ENCODE measurements around the gene SLC25A10. TPM values are rescaled to one million over a fixed set of nuclear protein-coding genes. Genes with fewer than 3 reads are reported as not detected.
"Not testable (repeated sequence)": the region's sequence is repeated elsewhere in the genome, so short reads cannot be mapped to it uniquely, and the experiment has no call there.

SLC25A10 gene
- total RNA-seq, 1 experiment from 2014 or later, result 117 TPM

DNA sequence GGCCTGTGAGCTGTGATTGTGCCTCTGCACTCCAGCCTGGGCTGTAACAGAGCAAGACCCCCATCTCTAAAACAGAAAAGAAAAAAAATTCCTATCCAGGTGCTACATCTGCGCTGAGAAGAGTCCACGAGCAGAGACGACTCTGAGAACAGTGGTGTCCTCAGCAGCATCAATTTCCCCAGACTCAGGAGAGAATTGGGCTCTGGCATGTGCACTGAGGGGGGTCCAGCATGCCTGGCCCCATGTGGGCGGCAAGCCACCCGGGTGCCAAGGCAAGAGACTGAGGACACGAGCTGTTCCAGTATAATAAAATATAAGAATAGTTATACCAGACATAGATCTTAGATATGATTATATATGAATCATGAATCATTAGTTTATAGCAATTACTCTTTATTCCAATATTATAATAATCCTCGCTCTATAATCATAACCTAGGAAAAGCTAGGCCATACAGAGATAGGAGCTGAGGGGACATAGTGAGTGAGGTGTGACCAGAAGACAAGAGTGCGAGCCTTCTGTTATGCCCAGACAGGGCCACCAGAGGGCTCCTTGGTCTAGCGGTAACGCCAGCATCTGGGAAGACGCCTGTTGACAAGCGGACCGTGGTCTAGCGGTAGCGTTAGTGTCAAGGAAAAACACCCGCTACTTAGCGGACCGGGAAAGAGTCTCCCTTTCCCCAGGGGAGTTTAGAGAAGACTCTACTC, 36.4 kb upstream of the SLC25A10 start:
- intact Hi-C loops (cut with micrococcal nuclease); ATAC-seq; H3K4me3 ChIP-seq (ENCODE audit: low read length); H3K79me2 ChIP-seq (ENCODE audit: low read length); H3K4me1 ChIP-seq (ENCODE audit: insufficient read depth, low read length); H4K20me1 ChIP-seq (ENCODE audit: low read length); H3K9me2 ChIP-seq (replicated peaks; ENCODE audit: low read length); BruUV-seq (replicated peaks); H3K27ac ChIP-seq (ENCODE audit: low read length); H3K9me3 ChIP-seq (ENCODE audit: low read length); H2AFZ ChIP-seq (ENCODE audit: low read length); H3K27me3 ChIP-seq (ENCODE audit: low read length); H3K4me2 ChIP-seq (ENCODE audit: low read length); H3K9ac ChIP-seq (ENCODE audit: low read length); H3F3A ChIP-seq (ENCODE audit: low read length, unreplicated experiment); POLR2A ChIA-PET (ENCODE audit: unreplicated experiment): not testable (repeated sequence)
- H3K36me3 ChIP-seq (ENCODE audit: low read depth, low read length), result peaks cover 24% of the 10 kb centered on the region; the same call in 1 of the 2 replicates
- TF ChIP-seq, protein P1, sequence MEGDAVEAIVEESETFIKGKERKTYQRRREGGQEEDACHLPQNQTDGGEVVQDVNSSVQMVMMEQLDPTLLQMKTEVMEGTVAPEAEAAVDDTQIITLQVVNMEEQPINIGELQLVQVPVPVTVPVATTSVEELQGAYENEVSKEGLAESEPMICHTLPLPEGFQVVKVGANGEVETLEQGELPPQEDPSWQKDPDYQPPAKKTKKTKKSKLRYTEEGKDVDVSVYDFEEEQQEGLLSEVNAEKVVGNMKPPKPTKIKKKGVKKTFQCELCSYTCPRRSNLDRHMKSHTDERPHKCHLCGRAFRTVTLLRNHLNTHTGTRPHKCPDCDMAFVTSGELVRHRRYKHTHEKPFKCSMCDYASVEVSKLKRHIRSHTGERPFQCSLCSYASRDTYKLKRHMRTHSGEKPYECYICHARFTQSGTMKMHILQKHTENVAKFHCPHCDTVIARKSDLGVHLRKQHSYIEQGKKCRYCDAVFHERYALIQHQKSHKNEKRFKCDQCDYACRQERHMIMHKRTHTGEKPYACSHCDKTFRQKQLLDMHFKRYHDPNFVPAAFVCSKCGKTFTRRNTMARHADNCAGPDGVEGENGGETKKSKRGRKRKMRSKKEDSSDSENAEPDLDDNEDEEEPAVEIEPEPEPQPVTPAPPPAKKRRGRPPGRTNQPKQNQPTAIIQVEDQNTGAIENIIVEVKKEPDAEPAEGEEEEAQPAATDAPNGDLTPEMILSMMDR (conservative IDR thresholded peaks at IDR 0.05; ENCODE audit: low read depth, low read length), result peak; percentile 44; the same call in 1 of the 2 replicates
- DNase-seq, result peak; percentile 43
- CTCF ChIA-PET, result interaction anchor here (0.5 kb wide), 1 partner anchor 183 kb away, joined by 4 read pairs; no protein-coding TSS in a partner anchor

DNA sequence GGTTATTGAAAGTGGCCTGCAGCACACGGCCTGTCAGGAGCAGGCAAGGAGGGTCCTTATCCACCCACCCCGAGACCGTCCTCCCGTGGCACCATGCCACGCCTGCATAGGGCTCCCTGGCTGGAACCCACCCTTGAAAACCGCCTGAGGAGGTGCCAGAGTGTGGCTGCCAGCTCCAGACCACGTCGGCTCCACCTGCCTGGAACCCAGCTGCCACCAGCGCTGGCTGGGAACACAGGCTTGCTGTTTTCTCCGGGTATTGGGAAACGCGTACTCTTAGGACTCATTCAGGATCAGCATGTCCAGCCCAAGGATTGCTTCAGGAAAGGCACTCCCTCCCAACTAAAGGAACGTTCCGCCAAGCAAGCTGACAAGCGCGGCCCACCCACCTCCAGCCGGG, 35.2 kb upstream of the SLC25A10 start:
- intact Hi-C loops (cut with micrococcal nuclease), result no loop called here
- Histone ChIP-seq H3K9me3 (ENCODE audit: low read length) (no peaks in the 10 kb centered on the region), H4K20me1 (ENCODE audit: low read length) (no peaks in the 10 kb centered on the region), H3K36me3 (ENCODE audit: low read depth, low read length) (peaks cover 18% of the 10 kb centered on the region; the same call in 1 of the 2 replicates), H3K4me3 (ENCODE audit: low read length) (no peak overlapping the region), H2AFZ (ENCODE audit: low read length) (no peak overlapping the region), H3K4me1 (ENCODE audit: insufficient read depth, low read length) (no peaks in the 10 kb centered on the region), H3K4me2 (ENCODE audit: low read length) (no peak overlapping the region), H3K27ac (ENCODE audit: low read length) (no peak overlapping the region), H3K9ac (ENCODE audit: low read length) (no peak overlapping the region), H3K79me2 (ENCODE audit: low read length) (peaks cover 12% of the 10 kb centered on the region), H3F3A (ENCODE audit: low read length, unreplicated experiment) (no peaks in the 10 kb centered on the region), H3K9me2 (replicated peaks; ENCODE audit: low read length) (no peaks in the 10 kb centered on the region), H3K27me3 (ENCODE audit: low read length) (no peaks in the 10 kb centered on the region)
- ChIA-PET POLR2A (ENCODE audit: unreplicated experiment) (no interaction called here), CTCF (no interaction called here)
- DNase-seq, result no peak
- BruUV-seq (replicated peaks), result no TSS peak
- no peak for TF ChIP-seq EZH2 (IDR thresholded peaks at IDR 0.05; ENCODE audit: low read length, unreplicated experiment)
- TF ChIP-seq, protein P1 (conservative IDR thresholded peaks at IDR 0.05; ENCODE audit: low read depth, low read length), result no peak
- TF ChIP-seq EZH2phosphoT487 (IDR thresholded peaks at IDR 0.05; ENCODE audit: borderline replicate concordance, low read length), result no peak
- no peak for ATAC-seq

DNA sequence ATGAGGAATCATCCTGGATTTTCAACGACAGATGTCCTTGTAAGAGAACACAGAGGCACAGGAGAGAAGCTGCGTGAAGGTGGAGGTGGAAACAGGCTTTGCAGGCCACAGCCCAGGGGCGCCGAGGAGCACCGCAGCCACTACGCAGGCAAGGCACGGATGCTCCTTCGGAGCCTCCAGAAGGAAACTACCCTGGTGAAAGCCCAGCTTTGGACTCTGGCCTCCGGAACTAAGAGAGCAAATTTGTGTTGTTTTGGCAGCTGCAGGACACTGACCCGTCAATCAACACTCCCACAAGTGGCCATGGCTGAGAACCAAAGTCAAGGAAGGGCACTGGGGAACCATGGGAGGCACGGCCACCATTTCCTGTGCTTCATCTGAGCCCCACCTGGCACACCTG, 31.9 kb upstream of the SLC25A10 start:
- Histone ChIP-seq H3K36me3 (ENCODE audit: low read depth, low read length) (0 out of 2 replicates have a peak, but pooled peaks cover 4% of the 10 kb centered on the region), H3K9ac (ENCODE audit: low read length) (no peak overlapping the region), H4K20me1 (ENCODE audit: low read length) (peaks cover 6% of the 10 kb centered on the region), H3K9me3 (ENCODE audit: low read length) (no peaks in the 10 kb centered on the region), H3K9me2 (replicated peaks; ENCODE audit: low read length) (no peaks in the 10 kb centered on the region), H3K79me2 (ENCODE audit: low read length) (peaks cover 41% of the 10 kb centered on the region), H2AFZ (ENCODE audit: low read length) (no peak overlapping the region), H3F3A (ENCODE audit: low read length, unreplicated experiment) (peaks cover 5% of the 10 kb centered on the region), H3K27ac (ENCODE audit: low read length) (no peak overlapping the region), H3K27me3 (ENCODE audit: low read length) (no peaks in the 10 kb centered on the region), H3K4me1 (ENCODE audit: insufficient read depth, low read length) (peaks cover 12% of the 10 kb centered on the region), H3K4me2 (ENCODE audit: low read length) (no peak overlapping the region), H3K4me3 (ENCODE audit: low read length) (no peak overlapping the region)
- intact Hi-C loops (cut with micrococcal nuclease), result no loop called here
- ATAC-seq (no peak), DNase-seq (no peak)
- TF ChIP-seq EZH2 (IDR thresholded peaks at IDR 0.05; ENCODE audit: low read length, unreplicated experiment) (no peak), EZH2phosphoT487 (IDR thresholded peaks at IDR 0.05; ENCODE audit: borderline replicate concordance, low read length) (no peak)
- TF ChIP-seq, protein P1 (conservative IDR thresholded peaks at IDR 0.05; ENCODE audit: low read depth, low read length), result no peak
- CTCF ChIA-PET, result no interaction called here
- no TSS peak for BruUV-seq (replicated peaks)
- POLR2A ChIA-PET (ENCODE audit: unreplicated experiment), result no interaction called here

All from PC-3 (cell line).